HEK293T (cell line): ENCODE data around the gene FAM24B.

Experiments used
- ARNT ChIP-seq: fragments of 450-650 bp; IDR thresholded peaks from 2 replicates; pipeline ENCODE4 v1.6.1; 2017; ENCODE audit warnings: mild to moderate bottlenecking
- BHLHE40 ChIP-seq: fragments of 450-650 bp; IDR thresholded peaks from 2 replicates; pipeline ENCODE4 v1.6.1; 2016; ENCODE audit warnings: mild to moderate bottlenecking, moderate library complexity, borderline replicate concordance
- ELF4 ChIP-seq: fragments of 450-650 bp; IDR thresholded peaks from 2 replicates; pipeline ENCODE4 v1.6.1; 2017; ENCODE audit warnings: antibody characterized with exemption
- FOXA1 ChIP-seq: fragments of 450-650 bp; IDR thresholded peaks from 2 replicates; pipeline ENCODE4 v1.6.1; 2016; ENCODE audit warnings: mild to moderate bottlenecking
- FOXK2 ChIP-seq: fragments of 450-650 bp; IDR thresholded peaks from 2 replicates; pipeline ENCODE4 v1.6.1; 2016; ENCODE audit warnings: mild to moderate bottlenecking
- FOXM1 ChIP-seq: fragments of 450-650 bp; IDR thresholded peaks from 2 replicates; pipeline ENCODE4 v1.6.1; 2017; ENCODE audit warnings: mild to moderate bottlenecking, borderline replicate concordance
- L3MBTL2 ChIP-seq: fragments of 450-650 bp; conservative IDR thresholded peaks from 2 replicates; pipeline ENCODE4 v1.6.1; 2016; ENCODE audit warnings: mild to moderate bottlenecking
- LEF1 ChIP-seq: fragments of 450-650 bp; IDR thresholded peaks from 2 replicates; pipeline ENCODE4 v1.6.1; 2017; ENCODE audit warnings: mild to moderate bottlenecking, borderline replicate concordance
- NFRKB ChIP-seq: fragments of 450-650 bp; IDR thresholded peaks from 2 replicates; pipeline ENCODE4 v1.6.1; 2016; ENCODE audit warnings: mild to moderate bottlenecking, moderate library complexity
- PKNOX1 ChIP-seq: fragments of 450-650 bp; IDR thresholded peaks from 2 replicates; pipeline ENCODE4 v1.6.1; 2016
- SP1 ChIP-seq: fragments of 450-650 bp; IDR thresholded peaks from 2 replicates; pipeline ENCODE4 v1.6.1; 2017
- SUZ12 ChIP-seq: fragments of 450-650 bp; IDR thresholded peaks from 2 replicates; pipeline ENCODE4 v1.6.1; 2016; ENCODE audit warnings: mild to moderate bottlenecking
- TARDBP ChIP-seq: fragments of 450-650 bp; IDR thresholded peaks from 2 replicates; pipeline ENCODE4 v1.6.1; 2016
- ZNF384 ChIP-seq: fragments of 450-650 bp; IDR thresholded peaks from 2 replicates; pipeline ENCODE4 v1.6.1; 2016

GRCh38 chr10:122849900-122850605 is 29.3 kb downstream of the FAM24B start:
- TF ChIP-seq L3MBTL2 (no peak), FOXK2 (no peak), SP1 (no peak), ARNT (no peak), SUZ12 (no peak), TARDBP (no peak), NFRKB (no peak), FOXA1 (no peak), BHLHE40 (no peak), PKNOX1 (no peak), LEF1 (no peak), FOXM1 (no peak), ZNF384 (no peak), ELF4 (no peak)
